Smooth muscle cell (in vitro differentiated cells): ENCODE measurements around the gene SPIRE2. TPM values are rescaled to one million over a fixed set of nuclear protein-coding genes. Genes with fewer than 3 reads are reported as not detected.

Experiments
- DNase-seq: peaks from one replicate; lab custom pipeline; 2025; ENCODE audit not compliant: unreplicated experiment; lab: John Stamatoyannopoulos, UW
- H2AFZ ChIP-seq: fragments of 200-600 bp; sonication (generic); 2 replicates; pipeline ENCODE4 v1.6.0; 2016; ENCODE audit warnings: antibody characterized with exemption, low read depth, mild to moderate bottlenecking
- H3F3A ChIP-seq: fragments of 200-600 bp; sonication (generic); 2 replicates; pipeline ENCODE4 v1.6.0; 2017; ENCODE audit warnings: antibody characterized with exemption, low read depth
- H3K27ac ChIP-seq: fragments of 200-600 bp; sonication (generic); 2 replicates; pipeline ENCODE4 v1.5.1; 2016; ENCODE audit warnings: low read depth, mild to moderate bottlenecking
- H3K27me3 ChIP-seq: fragments of 200-600 bp; sonication (generic); 2 replicates; pipeline ENCODE4 v1.6.1; 2016; ENCODE audit warnings: low read depth, mild to moderate bottlenecking
- H3K36me3 ChIP-seq: fragments of 200-600 bp; sonication (generic); 2 replicates; pipeline ENCODE4 v1.5.1; 2016; ENCODE audit warnings: low read depth
- H3K4me1 ChIP-seq: fragments of 200-600 bp; sonication (generic); 2 replicates; pipeline ENCODE4 v1.5.1; 2016; ENCODE audit warnings: low read depth
- H3K4me2 ChIP-seq: fragments of 200-600 bp; sonication (generic); 2 replicates; pipeline ENCODE4 v1.6.0; 2016; ENCODE audit warnings: mild to moderate bottlenecking
- H3K4me3 ChIP-seq: fragments of 200-600 bp; sonication (generic); 2 replicates; pipeline ENCODE4 v1.5.1; 2016; ENCODE audit warnings: mild to moderate bottlenecking
- H3K79me2 ChIP-seq: fragments of 200-600 bp; sonication (generic); 2 replicates; pipeline ENCODE4 v1.6.0; 2016; ENCODE audit warnings: low read depth, mild to moderate bottlenecking
- H3K9ac ChIP-seq: fragments of 200-600 bp; sonication (generic); 2 replicates; pipeline ENCODE4 v1.6.0; 2016; ENCODE audit warnings: low read depth
- H3K9me3 ChIP-seq: fragments of 200-600 bp; sonication (generic); replicated peaks from 2 replicates; pipeline ENCODE4 v1.5.1; 2016; ENCODE audit warnings: low read depth
- H4K20me1 ChIP-seq: fragments of 200-600 bp; sonication (generic); 2 replicates; pipeline ENCODE4 v1.6.0; 2016; ENCODE audit warnings: low read depth
- CTCF ChIP-seq: fragments of 200-600 bp; sonication (generic); IDR thresholded peaks from 2 replicates; pipeline ENCODE4 v1.5.1; 2017; ENCODE audit warnings: borderline replicate concordance, mild to moderate bottlenecking, antibody characterized with exemption; ENCODE audit not compliant: insufficient read depth, poor library complexity, severe bottlenecking
- WGBS: methylation state at CpG from one replicate; pipeline ENCODE4 v1.1.7; 2016; ENCODE audit warnings: low lambda C conversion rate; 5-methylcytosine and 5-hydroxymethylcytosine counted together
- polyA plus RNA-seq: library from polyadenylated mRNA; unstranded; fragments of >200 nt; fragmentation: Nextera tagmentation; extraction: Ambion mirVana; gene quantifications from 2 replicates; pipeline ENCODE4 v1.2.1, GENCODE V29; 2016
- total RNA-seq: library from RNA; depleted of rRNA; stranded (reverse); fragments of >200 nt; gene quantifications from 2 replicates; pipeline ENCODE4 v1.2.3, GENCODE V29; 2014

The SPIRE2 gene
- total and polyA plus RNA-seq, 2 experiments from 2014 or later, result 1.1 to 1.4 TPM

GRCh38 chr16:89867918-89868317 is 39.6 kb downstream of the SPIRE2 start:
- Histone ChIP-seq H3K36me3 (no peaks in the 10 kb centered on the region), H3F3A (peaks cover 3% of the 10 kb centered on the region), H3K27ac (no peak overlapping the region), H3K79me2 (no peaks in the 10 kb centered on the region), H2AFZ (no peak overlapping the region), H3K4me1 (peaks cover 7% of the 10 kb centered on the region), H3K27me3 (no peaks in the 10 kb centered on the region), H3K9me3 (peaks cover 9% of the 10 kb centered on the region), H3K4me2 (no peak overlapping the region), H3K9ac (no peak overlapping the region), H3K4me3 (no peak overlapping the region), H4K20me1 (no peaks in the 10 kb centered on the region)
- no peak for TF ChIP-seq CTCF
- no peak for DNase-seq
- 99% methylated on average over 5 of the region's 5 CpGs for WGBS

- H3K27ac ChIP-seq, result no peak overlapping the region
- H3K9me3 ChIP-seq, result peaks cover 9% of the 10 kb centered on the region
- peaks cover 8% of the 10 kb centered on the region for H3K4me1 ChIP-seq
- H3K79me2 ChIP-seq, result peaks cover 5% of the 10 kb centered on the region
- no peak overlapping the region for H3K9ac ChIP-seq
- H4K20me1 ChIP-seq, result peaks cover 8% of the 10 kb centered on the region
- H3K4me2 ChIP-seq, result no peak overlapping the region
- WGBS, result 97% methylated on average over 11 of the region's 12 CpGs
- no peak for DNase-seq
- H3K27me3 ChIP-seq, result no peaks in the 10 kb centered on the region
- no peak overlapping the region for H2AFZ ChIP-seq
- H3F3A ChIP-seq, result peaks cover 5% of the 10 kb centered on the region
- no peak for TF ChIP-seq CTCF
- H3K36me3 ChIP-seq, result no peaks in the 10 kb centered on the region
- no peak overlapping the region for H3K4me3 ChIP-seq
These were observed 41.6 kb downstream of the SPIRE2 start for GRCh38 chr16:89869911-89870310.

- no peak overlapping the region for H3K4me2 ChIP-seq
- H3K36me3 ChIP-seq, result no peaks in the 10 kb centered on the region
- H3F3A ChIP-seq, result peaks cover 8% of the 10 kb centered on the region
- peaks cover 8% of the 10 kb centered on the region for H3K4me1 ChIP-seq
- H3K27me3 ChIP-seq, result no peaks in the 10 kb centered on the region
- over 99% methylated on average over 6 of the region's 6 CpGs for WGBS
- DNase-seq, result no peak
- H2AFZ ChIP-seq, result no peak overlapping the region
- no peak overlapping the region for H3K27ac ChIP-seq
- peaks cover 10% of the 10 kb centered on the region for H3K79me2 ChIP-seq
- peaks cover 9% of the 10 kb centered on the region for H3K9me3 ChIP-seq
- peaks cover 13% of the 10 kb centered on the region for H4K20me1 ChIP-seq
- TF ChIP-seq CTCF, result no peak
- no peak overlapping the region for H3K9ac ChIP-seq
- no peak overlapping the region for H3K4me3 ChIP-seq
These were observed 42.2 kb downstream of the SPIRE2 start for GRCh38 chr16:89870440-89870839.

- no peak for DNase-seq
- Histone ChIP-seq H3K4me3 (no peak overlapping the region), H2AFZ (no peak overlapping the region), H3K9me3 (peaks cover 9% of the 10 kb centered on the region), H4K20me1 (peaks cover 26% of the 10 kb centered on the region), H3K36me3 (no peaks in the 10 kb centered on the region), H3K79me2 (peaks cover 24% of the 10 kb centered on the region), H3K4me2 (no peak overlapping the region), H3K27ac (no peak overlapping the region), H3K4me1 (peaks cover 8% of the 10 kb centered on the region), H3K9ac (no peak overlapping the region), H3F3A (peaks cover 8% of the 10 kb centered on the region), H3K27me3 (no peaks in the 10 kb centered on the region)
- WGBS, result 87% methylated on average over 9 of the region's 9 CpGs
- TF ChIP-seq CTCF, result no peak
These were observed 43.6 kb downstream of the SPIRE2 start for GRCh38 chr16:89871895-89872294.
